GM12873 (cell line): ENCODE measurements around the gene MACROH2A1.

Experiments
- TF ChIP-seq, protein P1 (sequence below): IDR thresholded peaks from 2 replicates; pipeline ENCODE4 v1.5.1; 2012; ENCODE audit warnings: low read depth, mild to moderate bottlenecking, moderate library complexity, low read length, control low read depth; ENCODE audit not compliant: insufficient read depth; ENCODE audit errors: missing control alignments

The MACROH2A1 gene

DNA sequence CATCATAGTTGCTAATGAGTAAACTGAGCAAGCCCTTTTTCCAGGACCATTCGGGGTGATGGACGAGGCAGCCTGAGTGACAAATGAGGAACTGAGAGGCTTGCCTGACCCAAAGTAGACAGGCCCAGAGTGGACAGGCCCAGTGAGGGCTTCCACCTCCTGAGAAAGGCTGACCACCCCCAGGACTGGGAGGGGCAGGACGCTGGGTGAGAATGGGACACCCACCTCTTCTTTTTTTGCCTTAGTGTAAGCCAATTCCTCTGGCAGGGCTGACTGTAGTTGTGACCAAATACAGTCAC is 68.3 kb downstream of the MACROH2A1 start:
- TF ChIP-seq, protein P1, sequence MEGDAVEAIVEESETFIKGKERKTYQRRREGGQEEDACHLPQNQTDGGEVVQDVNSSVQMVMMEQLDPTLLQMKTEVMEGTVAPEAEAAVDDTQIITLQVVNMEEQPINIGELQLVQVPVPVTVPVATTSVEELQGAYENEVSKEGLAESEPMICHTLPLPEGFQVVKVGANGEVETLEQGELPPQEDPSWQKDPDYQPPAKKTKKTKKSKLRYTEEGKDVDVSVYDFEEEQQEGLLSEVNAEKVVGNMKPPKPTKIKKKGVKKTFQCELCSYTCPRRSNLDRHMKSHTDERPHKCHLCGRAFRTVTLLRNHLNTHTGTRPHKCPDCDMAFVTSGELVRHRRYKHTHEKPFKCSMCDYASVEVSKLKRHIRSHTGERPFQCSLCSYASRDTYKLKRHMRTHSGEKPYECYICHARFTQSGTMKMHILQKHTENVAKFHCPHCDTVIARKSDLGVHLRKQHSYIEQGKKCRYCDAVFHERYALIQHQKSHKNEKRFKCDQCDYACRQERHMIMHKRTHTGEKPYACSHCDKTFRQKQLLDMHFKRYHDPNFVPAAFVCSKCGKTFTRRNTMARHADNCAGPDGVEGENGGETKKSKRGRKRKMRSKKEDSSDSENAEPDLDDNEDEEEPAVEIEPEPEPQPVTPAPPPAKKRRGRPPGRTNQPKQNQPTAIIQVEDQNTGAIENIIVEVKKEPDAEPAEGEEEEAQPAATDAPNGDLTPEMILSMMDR: no peak

DNA sequence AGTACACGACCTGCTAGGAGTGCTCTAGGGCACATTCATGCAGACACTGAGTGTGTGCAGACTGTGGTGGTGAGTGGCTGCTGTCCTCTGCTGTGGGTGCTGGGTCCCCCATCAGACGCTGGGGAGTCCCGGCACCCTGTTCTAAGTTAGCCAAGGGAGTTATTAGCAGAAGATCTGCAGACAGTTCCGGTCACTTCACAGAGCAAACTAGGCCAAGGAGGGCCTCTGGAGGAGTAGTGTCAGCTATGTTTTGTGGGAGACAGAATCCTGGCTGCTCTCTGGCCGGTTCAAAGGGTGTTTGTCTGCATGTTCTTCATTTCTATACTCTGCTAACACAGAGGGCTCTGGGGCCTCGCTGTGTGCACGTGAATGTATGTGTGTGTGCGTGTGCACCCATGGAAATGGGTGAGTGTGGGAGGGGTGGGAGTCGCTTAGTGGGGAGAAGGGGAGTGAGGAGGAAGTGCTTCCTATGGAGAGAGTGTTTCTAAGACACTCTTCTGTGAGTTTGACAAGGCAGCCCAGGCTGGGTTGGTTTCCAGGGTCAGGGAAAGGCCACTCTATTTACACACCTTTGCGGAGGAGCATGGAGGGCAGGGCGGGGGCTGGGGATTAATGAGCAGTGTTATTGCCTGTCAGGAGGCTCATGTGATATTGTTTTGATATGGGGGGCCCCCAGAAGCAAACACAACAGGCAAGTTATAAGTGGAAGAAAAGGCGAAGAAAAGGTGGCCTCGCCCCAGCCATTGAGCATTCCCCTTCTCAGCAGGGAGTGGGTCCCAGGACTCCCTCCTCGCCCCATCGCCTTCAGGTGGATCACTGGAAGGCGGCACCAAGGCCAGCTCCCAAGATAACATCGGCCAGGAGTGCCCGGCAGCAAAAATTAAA is 68.9 kb downstream of the MACROH2A1 start:
- TF ChIP-seq, protein P1: no peak

DNA sequence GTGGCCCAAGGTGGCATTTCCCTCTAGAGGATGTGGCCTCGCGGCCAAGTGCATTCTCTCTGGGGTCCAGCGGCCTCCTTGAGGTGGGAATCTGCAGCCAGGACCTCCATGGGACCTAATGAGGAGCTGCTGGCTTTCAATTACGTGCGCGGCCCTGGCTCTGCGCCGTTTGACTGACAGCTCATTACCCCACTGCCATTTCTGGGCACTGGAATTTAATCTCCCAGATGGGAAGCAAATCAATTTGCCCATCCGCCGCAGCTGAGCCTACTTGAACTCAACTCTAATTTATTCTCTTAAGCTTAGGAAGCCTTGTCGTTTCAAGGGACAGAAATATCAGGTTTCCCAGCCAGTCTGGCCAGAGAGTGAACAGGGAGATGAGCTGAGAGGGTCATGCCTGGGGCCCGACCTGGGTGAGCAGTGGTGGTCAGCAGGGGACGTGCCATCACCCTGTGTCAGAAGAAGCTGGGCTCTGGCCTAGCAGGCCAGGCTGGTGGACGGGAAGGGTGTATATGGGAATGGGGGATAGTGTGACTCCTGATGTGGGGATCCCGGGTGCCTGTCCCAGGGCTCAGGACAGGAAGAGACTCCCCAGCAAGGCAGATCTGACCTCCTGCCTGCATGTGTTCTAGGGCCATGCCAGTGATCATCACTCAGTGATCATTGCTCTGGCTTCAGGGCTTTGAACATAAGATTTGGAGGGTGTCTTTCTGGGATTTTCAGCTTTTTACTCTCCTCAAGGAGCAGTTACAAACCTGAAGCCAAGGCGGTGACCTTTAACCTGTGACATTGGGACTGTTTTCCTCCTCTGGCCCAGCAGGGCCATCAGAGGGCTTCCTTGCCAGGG is 69.7 kb downstream of the MACROH2A1 start:
- TF ChIP-seq, protein P1: no peak

DNA sequence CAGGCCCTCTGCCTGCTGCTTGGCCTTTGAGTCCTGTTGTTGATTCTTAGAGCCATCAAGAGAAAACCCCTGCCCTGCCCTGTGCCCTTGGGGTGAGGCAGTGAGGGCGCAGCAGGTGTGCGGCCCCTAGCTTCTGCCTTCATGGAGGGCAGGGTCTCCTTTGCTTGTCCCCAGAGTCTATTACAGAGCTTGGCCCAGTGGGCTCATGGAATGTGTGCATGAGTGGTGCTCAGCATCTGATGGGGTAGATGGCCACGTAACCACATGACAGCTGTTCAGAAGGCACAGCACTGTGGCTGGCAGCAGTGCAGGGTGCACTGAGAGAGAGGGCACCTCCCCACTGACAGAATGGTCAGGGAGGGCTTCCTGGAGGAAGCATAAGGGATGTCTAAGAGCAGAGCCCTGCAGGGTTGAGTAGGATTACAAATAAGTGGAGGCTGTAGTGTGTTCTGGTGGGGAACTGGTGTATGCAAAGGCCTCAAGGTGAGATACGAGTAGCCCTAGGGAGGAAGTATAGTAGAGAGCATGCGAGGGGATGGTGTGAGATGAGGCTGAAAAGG is 70.8 kb downstream of the MACROH2A1 start:
- TF ChIP-seq, protein P1: no peak

DNA sequence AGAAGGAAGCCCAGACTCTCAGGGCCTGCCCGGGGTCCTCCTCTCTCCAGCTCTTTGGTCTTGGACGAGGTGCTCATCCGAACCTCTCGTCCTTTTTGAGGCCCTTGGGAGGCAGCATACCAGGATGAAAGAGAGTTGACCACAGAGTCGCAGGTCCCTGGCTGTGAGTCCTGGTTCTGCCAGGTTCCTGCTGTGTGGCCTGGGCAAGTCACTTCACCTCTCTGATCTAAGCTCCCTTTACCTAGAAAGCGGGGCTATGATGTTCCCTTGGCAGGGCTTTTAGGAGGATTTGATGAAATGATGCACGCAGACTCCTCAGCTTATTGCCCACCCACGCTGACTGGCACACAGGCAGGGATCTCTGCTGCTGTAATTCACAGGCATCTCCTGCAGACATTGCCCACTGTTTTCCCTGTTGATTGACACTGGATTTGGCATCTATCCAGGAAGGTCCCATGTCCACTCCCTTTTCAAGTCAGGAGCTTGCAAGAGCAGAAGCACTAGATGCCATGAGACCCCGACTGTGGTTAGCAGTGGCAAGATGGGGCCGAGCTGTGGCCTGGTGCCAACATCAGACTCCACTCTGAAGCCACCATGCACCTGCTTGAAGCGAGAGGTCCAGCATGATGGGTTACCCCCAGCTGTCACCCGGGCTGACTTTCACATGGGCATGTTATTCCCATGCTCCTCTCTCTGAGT is 71.5 kb downstream of the MACROH2A1 start:
- TF ChIP-seq, protein P1: no peak

DNA sequence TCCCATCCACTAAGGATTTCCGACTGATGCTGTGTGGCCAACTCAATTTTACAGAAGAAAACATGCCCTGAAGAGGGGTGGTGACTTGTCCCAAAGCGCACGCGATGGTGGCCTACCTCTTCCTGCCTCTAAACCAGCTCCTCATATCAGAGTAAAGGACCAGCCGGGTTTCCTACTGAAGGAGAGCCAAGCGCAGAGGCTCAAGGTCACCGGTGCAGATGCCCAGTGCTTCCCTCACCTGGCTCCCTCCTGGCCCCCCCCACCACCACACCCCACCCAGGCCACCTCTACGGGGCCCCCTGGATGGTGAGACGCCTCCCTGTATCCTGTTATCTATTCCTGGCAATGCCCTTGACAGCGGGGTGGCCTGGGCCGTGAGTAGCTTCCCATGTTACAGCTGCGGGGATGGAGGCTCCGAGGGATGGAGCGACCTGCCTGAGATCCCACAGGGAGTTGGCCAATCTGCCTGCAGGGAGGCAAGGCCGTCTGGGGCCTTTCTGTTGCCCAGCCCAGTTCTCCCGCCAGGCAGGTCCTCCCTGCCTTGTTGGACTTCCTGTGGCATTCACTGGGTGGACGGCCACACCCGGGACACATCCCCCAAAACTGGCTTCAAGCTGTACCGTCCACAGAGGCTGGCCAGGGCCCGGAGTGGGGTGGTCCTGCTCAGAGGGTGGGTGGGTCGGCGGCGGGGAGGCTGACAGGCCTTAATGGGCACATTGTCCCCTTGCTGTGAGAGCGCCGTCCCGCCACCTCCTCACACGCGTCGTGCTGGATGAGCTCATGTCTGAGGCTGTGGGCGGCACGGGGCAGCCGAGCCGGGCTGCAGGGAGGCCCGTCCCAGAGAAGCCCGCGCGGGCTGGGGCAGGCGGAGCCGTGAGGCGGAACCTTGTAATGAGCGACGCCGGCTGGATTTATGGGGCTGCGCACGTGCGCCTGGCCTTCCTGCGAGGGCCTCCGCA is 72.5 kb downstream of the MACROH2A1 start:
- TF ChIP-seq, protein P1: no peak
